Head of caudate nucleus (tissue), 42 donors: ENCODE measurements around the gene TPRG1.

Source experiments
- DNase-seq, 42 donors: peaks; one replicate each; pipeline versions ENCODE4 v3.0.0 to v3.0.0-alpha.2; 2020 to 2021; ENCODE audit warnings: mixed read lengths in 7 of 42
- intact Hi-C: fragments of 100-400 bp; cut with DNase I; formaldehyde crosslinking; loops from one replicate; pipeline ENCODE4 v1.15.0; 2022

TPRG1 gene

DNA sequence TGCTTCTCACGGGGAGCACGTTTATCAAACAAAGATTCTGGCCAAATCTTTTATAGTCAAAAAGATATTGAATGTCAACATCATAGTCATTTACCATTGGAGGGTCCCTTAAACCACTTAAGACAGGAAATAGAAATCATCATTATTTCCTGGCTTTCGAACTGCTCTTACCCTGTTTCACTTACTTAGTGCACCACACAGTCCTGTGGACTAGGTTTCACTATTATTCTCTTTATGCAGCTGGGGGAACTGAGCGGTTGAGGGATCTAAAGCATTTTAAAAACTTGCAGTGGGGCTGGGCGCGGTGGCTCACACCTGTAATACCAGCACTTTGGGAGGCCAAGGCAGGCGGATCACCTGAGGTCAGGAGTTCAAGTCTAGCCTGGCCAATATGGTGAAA is 13.7 kb upstream of the TPRG1 start:
- intact Hi-C loops, result no loop called here

DNA sequence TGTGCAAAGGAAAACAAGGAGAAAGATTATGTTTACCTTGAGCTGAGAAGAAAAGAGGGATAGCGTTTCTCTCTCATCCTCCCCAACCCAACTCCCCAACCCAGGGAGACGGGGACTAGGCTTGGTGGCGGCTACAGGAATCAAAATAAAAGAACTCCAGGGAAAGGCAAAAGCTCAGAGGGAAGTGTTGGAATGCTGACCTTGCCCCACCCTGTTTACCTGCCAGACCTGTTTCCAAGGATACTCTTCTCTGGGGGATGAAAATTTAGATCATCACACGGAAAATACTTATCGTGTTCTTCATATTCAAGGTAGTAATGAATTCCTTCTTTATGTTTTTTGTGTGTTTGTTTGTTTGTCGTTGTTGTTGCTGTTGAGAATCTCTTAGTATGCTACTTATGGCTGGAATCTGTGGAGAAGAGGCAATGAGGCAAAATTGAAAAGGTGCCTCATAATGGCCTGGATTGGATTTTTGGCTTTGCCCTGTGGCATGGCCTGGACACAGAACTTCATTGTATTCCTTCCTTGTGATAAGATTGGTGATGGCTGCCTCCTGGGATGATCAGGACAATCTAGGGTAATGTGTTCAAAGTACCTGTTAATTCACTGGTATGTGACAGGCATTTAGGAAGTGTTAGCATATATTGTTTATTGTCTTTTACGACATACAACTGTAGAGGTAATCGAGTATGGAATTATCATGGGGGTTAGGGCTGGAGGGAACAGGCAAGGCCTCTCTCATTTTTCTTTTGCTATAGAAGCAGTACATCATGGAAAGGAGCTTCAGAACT is 11.1 kb upstream of the TPRG1 start:
- DNase-seq, result no peak

More for the DNA sequence above, 13.7 kb upstream of the TPRG1 start:
- no peak for DNase-seq

DNA sequence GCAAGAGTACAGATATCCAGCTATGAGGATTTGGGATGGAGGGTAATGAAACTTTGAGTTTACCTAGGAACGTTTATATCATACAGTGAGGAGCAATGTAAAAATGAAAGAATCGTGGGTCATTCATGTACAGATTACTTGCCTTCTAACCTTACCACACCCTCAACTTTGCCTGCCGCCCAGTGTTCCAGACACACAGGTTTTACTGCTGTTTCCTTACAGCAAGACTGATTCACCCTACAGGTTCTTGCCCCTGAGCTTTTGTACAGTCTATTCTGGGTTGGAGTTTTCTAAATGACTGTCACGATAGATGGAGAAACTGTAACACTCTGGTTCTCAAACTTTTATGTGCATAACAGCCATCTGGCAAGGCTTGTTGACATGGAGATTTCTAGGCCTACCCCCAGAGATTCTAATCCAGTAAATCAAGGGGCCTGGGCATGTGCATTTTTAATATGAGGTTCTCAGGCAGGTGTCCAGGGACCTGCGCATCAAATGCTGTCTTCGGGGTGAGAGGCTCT is 6.6 kb upstream of the TPRG1 start:
- DNase-seq, result no peak
- intact Hi-C loops, result no loop called here

More for the DNA sequence above, 11.1 kb upstream of the TPRG1 start:
- intact Hi-C loops, result no loop called here

DNA sequence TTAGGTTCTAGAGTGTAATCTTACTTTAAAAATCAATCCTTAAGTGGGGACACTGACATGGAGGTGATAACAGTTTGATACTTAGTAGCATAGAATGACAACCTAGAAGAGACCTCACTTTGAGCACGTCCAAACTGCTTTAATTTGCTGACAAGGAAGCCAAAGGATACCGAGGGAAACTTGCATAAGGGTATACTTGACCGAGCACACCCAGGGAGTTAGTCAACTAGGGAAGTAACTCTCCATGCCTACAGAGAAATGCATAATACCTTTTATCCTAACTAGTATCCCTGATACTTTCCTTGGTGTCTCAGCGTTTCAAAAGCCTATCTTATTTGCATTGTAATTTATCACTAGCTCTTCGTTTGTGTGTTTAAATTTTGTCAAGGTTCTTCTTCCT is 5.5 kb upstream of the TPRG1 start:
- no peak for DNase-seq
- intact Hi-C loops, result no loop called here

DNA sequence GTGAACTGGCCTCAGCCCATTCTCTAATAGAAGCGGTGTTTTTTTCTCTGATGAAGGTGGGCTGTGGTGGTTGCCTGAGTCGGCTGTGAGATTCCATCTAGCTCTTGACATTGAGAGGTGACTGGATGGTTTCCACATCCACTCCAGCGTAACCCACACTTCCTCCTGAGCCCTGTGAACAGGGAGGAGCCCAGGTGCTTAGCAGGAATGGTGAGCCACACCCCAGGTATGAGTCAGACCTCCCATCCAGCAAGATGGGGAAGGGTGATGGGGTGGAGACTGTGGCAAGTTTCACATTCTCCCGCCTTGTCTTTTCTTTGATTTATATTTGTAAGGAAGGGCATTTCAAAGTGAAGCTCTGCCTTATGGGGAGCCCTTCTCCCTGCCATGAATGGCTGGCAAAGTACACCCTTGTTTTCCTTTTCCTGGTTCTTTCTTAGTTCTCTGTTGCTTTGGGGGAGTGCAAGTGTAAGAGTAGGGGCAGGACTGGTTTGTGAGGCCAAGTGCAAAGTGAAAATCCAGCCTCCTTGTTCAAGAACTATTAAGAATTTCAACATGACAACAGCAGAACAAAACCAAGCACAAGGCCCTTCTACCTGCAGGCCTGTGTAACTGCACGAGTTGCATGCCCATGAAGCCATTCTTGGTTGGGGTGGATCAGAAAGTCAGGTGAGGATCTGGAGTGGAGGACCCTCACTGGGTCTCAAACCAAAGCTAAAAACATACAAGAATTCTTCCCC is 4.6 kb upstream of the TPRG1 start:
- intact Hi-C loops, result no loop called here
- DNase-seq, result no peak

DNA sequence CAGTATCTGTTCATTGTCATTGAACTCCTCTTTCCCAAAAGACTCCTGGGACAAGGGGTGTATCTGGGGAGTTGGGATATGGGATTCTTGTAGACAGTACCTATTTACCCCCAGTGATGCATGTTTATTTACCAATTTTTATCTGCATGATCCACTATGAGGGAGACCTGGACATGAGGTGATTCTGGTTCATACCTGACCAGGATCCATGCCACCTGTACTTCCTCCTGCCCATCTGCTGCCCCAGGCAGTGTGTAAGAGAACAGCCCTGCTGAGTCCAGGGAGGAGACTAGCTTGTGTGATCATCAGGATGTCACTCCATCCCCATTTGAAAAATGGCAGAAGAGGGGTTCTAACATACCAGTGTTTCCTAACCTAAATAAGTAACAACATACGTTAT is 3.1 kb upstream of the TPRG1 start:
- intact Hi-C loops, result no loop called here
- no peak for DNase-seq

DNA sequence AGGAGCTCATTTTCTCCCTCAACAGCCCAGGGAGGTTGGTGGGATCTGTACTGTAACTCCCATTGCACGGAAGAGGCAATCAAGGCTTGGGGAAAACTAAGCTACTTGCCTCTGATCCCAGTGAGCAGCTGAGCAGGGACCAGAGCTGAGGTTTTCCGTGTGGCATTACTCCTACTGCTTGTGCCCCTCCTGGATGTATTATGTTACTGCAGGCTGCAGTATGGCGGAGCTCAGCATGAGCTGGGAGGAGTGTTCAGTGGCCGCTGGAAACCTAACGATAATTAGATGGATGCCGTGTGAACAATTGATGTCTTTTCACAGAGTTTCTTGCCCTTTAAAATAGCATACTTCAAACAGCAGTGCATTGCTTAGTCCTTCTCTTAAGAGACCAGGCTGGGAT is 2.0 kb upstream of the TPRG1 start:
- DNase-seq, result no peak
- intact Hi-C loops, result no loop called here

DNA sequence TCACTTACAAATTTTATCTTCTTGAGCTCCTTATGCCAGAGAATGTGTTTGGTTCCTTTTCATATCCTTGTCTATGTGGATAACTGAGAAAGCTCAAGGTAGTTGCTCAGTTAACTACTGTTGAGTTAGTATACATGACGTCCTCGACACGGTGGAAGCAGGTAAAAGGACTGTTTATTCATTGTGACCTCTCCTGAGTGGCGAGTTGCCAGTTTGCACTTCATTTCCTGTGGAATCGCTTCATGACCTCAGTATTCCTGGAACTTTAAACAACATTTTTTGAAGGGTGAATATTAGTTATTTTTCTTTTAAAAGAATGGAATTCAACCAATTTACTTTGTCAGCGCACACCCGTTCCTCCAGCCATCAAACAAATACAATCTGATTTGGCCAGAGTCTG is 1.2 kb upstream of the TPRG1 start:
- intact Hi-C loops, result no loop called here
- no peak for DNase-seq

DNA sequence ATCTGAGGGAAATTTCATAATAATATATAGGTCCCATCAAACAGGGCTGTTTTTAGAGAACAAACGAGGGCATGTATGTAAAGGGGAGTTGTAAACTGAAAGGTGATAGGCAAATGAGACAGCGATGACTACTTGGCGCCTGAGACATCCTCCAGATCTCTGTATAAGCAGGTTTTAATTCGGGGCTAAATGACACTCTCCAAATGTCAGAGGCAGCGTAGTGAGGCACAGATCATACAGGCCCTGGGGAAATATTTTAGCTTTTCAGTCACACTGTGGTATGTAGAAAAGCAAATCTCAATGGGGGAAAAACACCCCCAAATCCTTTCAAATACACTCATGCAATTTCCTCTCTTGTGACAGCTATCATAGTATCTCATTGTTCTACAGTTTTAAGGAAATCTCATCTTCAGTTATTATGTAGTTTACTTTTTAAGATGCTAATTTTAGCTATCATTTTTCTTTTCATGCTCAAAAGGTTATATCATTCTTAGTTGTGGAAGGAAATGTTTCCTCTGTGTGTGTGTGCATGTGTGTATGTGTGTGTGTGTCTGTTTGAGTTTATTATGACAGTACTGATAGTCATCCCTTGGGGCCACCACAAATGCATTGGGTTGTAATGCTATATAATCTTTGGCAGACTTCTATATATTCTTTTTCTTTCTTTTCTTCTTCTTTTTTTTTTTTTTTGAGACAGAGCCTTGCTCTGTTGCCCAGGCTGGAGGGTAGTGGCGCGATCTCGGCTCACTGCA is 1.1 kb downstream of the TPRG1 start:
- no peak for DNase-seq
- intact Hi-C loops, result no loop called here

DNA sequence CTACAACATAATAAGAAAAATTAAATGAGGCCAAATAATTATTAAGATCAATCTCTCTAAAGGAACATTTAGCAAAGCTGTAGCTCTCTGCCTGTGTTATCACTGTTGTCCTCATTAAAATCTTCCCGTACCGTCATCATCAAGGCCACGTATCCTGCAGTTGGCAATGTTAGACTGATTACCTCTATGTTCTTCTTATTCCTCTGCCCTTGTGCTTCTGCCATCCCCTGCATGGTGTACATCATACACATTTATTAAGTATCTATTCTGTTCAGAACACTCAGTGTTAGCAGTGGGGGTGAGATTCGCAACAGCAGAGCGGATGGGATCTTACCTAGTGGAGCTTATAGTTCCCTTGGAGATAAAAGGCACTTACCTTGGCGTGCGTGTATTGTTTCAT is 12.8 kb downstream of the TPRG1 start:
- DNase-seq, result no peak
- intact Hi-C loops, result no loop called here

DNA sequence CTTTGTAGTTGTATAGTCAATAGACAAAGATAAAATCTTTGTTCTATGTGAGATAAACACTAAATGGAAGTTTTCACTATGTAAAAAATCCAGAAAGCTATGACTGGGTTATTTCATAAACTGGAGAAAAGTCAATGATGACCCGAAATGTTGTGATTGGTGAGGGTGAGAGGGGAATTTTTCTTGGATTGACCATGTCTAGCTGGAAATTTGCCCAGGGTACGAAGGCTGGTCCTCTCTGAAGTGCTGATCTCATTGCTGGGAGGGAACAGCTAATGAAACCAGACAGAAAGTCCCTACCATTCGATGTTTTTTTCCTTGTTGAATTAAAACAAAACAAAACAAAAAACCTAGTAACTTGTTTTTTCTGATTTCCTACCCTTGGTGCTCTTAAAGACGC is 14.3 kb downstream of the TPRG1 start:
- intact Hi-C loops, result no loop called here
- DNase-seq, result no peak

DNA sequence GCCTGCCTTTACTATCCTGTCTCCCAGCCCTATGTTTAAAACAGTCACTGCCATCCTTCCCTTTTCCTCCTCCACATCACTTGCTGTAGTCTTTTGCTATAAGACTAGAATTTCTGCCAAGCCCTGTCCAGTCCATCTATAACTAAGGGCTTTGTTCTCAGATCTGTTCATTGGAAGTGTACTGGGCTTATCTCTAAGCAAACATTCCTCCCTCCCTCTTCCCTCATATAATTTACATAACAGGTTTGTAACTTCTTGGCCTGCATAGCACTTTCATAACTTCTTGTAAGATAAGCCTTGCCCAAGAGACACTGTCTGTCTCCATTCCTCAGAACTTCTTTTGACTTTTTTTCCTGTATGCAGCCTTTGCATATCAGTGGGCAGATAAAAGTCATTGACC is 16.7 kb downstream of the TPRG1 start:
- intact Hi-C loops, result no loop called here
- DNase-seq, result no peak

DNA sequence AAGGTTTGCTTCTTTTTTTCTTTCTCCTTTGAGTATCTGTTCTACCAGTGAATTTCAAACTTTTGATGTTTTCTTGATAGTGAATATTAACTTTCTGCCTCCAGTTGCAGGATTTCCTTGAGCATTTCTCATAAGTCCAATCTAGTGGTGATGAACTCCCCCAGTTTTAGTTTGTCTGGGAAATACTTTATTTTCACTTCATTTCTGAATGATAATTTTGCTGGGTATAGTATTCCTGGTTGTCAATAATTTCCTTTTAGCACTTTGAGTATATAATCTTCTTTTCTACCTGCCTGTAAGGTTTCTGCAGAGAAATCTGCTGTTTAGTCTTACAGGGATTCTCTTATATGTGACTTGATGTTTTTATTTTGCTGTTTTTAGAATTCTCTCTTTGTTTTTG is 21.0 kb downstream of the TPRG1 start:
- no peak for DNase-seq
- intact Hi-C loops, result no loop called here

DNA sequence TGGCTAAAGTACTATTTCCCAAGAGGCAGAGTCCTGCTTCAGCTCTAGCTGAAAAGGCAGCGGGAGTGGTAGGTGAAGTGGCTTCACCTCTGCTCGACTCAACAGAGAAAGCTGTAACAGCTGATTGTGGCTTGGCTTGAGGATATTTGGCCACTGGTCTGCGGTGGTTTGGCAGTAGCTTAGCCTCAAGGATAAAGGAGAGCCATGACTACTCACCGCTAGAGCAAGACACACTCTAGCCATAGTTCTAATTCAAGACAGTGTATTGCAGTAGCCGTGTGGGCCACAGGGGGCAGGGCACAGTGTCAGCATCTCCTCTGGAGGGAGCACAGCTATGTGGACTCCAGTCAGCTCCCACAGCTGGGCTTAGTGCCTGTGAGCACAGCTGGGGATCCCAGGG is 23.5 kb downstream of the TPRG1 start:
- no peak for DNase-seq
- intact Hi-C loops, result no loop called here

DNA sequence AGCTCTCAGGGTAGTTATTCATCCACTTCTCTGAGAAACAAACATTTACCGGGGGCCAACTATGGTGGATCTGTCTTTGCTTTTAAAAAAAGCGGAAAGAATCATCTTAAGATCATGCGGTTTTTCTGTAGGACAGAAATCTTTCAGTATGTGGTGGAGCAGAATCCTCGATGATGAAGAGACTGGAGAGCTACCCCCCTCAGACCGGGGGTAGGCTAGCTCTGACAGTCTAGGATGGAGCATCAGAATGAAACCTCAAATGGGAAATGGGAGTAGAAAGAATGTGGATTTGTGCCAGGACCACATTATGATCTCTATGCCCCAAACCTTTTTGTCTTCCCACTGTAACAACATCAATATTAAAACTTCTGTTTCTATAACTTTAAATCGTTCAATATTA is 30.3 kb downstream of the TPRG1 start:
- intact Hi-C loops, result no loop called here
- DNase-seq, result no peak

DNA sequence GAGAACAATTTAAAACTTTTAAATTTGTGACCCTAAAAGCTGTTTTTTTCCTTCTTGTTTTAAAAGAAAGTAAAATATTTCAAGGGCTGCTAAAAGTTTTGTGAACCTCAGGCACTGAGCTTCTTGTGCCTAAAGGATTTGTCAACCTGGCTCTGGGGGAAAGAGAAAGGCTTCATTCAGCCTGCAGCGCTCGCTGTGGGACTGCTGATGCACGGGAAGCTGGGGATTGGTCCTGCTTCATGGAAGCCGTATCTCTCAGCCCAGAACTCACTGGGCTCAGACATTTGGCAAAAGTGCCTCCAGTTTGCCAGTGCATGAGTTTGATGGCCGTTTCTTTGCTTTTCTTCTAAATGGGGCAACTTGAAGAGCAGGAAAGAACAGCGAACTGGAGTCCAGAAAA is 30.8 kb downstream of the TPRG1 start:
- DNase-seq, result peak in 27 of 42 donors; percentile 3 to 62 (median 19)
- intact Hi-C loops, result no loop called here

DNA sequence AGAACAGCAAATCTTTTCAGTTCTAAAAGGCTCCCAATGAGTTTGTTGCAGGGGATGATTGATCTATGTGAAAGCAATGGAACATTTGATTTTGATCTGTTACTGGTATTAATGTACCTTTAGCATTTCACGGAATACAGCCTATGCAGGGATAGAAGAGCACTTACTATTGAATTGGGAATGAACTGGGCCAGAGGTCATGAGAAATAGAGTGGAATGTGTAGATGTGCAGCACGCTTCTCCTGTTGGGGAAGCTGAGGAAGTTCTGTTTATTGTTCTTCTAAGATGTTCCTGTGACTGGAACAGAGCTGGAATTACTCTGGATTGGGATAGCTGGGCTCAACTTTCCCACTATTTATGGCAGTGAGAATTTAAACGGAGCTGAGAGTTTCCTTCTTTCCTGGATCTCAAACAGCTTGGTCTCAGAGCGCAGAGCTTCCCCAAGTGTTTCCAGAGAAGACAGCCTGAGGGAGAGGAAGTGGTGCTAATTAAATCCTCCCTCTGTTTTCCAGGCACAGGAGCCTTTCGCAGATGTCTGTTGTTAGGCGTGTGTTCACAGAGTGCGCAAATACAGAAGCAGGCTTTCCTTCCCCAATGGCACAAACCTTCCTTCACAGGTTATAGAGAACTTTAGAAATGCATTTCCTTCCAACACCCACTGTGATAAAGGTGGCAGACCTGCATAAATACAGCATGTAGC is 32.5 kb downstream of the TPRG1 start:
- intact Hi-C loops, result no loop called here
- peak in 3 of 42 donors; percentile 10 to 22 (median 10) for DNase-seq

DNA sequence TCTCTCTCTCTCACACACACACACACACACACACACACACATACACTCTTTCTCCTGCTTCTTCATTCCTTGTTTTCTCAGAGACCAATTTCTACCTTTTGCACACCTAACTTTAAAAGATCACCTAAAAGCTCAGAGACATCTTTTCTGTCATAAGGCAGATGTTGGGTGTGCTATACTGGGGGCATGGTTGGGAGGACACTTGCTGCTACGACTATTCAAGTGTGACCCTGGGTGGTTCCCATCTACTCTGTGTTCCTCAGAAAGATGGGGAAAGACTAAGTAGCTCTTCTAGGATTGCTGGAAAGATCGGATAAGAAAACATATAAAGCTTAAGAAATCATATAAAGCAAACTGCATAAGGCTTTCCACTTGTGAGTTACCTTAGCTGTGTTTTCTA is 33.2 kb downstream of the TPRG1 start:
- DNase-seq, result no peak
- intact Hi-C loops, result no loop called here

DNA sequence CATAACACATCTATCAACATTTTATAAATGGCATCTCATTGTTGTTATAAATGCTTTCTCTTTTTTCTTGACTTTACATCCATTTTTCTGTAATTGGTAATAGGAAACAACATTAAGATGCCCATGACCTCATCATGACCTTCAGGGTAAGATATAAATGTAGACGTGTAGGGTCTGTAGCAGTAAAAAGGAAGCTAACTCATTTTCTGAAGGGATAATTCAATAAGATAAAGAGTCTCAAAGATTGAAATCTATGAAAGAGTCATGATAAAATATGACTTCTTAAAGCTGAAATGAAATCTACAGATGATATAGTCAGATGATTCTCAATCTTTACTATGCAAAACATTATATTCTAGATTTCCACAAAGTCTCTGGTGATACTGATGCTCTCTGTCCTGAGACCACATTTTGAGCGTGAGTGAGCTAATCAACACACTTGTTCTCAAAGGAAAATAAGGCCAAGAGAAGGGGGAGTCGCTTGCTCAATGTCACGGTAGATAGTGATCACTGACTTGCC is 38.5 kb downstream of the TPRG1 start:
- intact Hi-C loops, result no loop called here

More for the DNA sequence above, 38.5 kb downstream of the TPRG1 start:
- DNase-seq, result no peak
